Esophagus squamous epithelium (tissue), 4 donors: ENCODE results near the gene MUCL3.

ENCODE experiments used
- CTCF ChIP-seq, 6 experiments: fragments of 450-650 bp in 4 of 6; fragments of 200-600 bp in 2 of 6; sonication (generic) in 2 of 6; IDR thresholded peaks; one replicate each; pipeline ENCODE4 v1.5.1; 2016 to 2019; ENCODE audit warnings: antibody characterized with exemption in 6 of 6, mild to moderate bottlenecking in 4 of 6, moderate library complexity in 4 of 6
- POLR2A ChIP-seq, 4 donors: fragments of 450-650 bp; IDR thresholded peaks; one replicate each; pipeline ENCODE4 v1.6.1; 2017; ENCODE audit warnings: antibody characterized with exemption in 4 of 4, mild to moderate bottlenecking in 4 of 4, moderate library complexity in 3 of 4

DNA sequence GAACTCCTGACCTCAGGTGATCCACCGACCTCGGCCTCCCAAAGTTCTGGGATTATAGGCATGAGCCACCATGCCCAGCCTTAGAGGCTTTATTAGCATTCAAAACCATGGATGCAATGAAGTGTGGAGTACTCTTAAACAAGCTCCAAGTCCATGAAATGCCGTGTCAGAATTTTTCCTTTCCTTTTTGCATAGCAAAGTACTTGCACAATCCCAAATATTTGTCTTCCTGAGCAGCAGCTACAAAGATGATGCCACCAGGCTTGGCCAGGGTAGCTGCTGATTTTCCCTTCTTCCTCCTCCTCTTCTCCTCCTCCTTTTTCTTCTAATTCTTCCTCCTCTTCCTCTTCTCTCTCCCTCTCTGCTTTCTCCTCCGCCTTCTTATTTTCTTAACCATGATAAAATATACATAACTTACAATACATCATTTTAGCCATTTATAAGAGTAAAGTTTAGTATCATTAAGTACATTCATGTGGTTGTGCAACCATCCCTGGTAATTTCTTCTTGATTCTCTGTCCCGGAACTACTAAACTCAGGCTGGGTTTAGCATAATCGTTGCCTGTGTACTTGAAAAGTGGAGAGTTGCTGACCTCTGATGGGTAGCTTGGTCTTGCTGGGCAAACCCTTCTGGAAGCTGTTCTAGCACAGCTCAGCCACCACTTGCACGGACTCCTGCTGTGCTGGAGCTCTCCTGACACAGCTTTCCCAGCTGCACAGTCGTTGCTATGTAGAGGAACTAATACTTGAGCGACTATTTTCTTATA lies 20.3 kb downstream of the MUCL3 start:
- TF ChIP-seq CTCF (IDR thresholded peaks at IDR 0.05): no peak
- no peak for TF ChIP-seq POLR2A (IDR thresholded peaks at IDR 0.05)
